ENCODE results near the gene MYOM3. TPM values are rescaled to one million over a fixed set of nuclear protein-coding genes. Genes with fewer than 3 reads are reported as not detected.

MYOM3 gene
- total and polyA plus RNA-seq, 2 of the 4 experiments (the other 2 are of a cell fraction), result 0.03 TPM; not detected in 1

- intact Hi-C loops (cut with micrococcal nuclease) (no loop called here), dilution Hi-C loops (cut with HindIII; ENCODE audit: low sequenced_read_pairs, unreplicated experiment) (no loop called here), in situ Hi-C loops (cut with MboI; ENCODE audit: low sequenced_read_pairs) (no loop called here)
- Histone ChIP-seq H4K5ac (ENCODE audit: low read depth, low read length) (no peak overlapping the region), H4K20me1 (ENCODE audit: insufficient read depth, low read length) (no peaks in the 10 kb centered on the region), H2BK5ac (ENCODE audit: low read depth, low read length, poor library complexity, severe bottlenecking) (no peak overlapping the region), H4K91ac (ENCODE audit: insufficient read depth, low read depth, low read length) (no peak overlapping the region), H2AFZ (replicated peaks; ENCODE audit: low read length, poor library complexity) (no peak overlapping the region), H3K9me3 (ENCODE audit: control insufficient read depth, insufficient read depth, low read length) (no peaks in the 10 kb centered on the region), H3K27ac (ENCODE audit: insufficient read depth, low read length) (no peak overlapping the region), H2BK20ac (ENCODE audit: low read depth, low read length) (no peak overlapping the region), H3K9me1 (ENCODE audit: insufficient read depth, low read length) (no peaks in the 10 kb centered on the region), H2BK120ac (ENCODE audit: low read depth, low read length) (no peak overlapping the region), H3K23ac (ENCODE audit: low read depth, low read length) (no peak overlapping the region), H3K4ac (ENCODE audit: low read depth, low read length) (no peak overlapping the region), H3K4me2 (ENCODE audit: low read depth, low read length) (no peak overlapping the region), H3K14ac (replicated peaks; ENCODE audit: low read depth, low read length) (no peak overlapping the region), H3K36me3 (ENCODE audit: control insufficient read depth, insufficient read depth, low read length) (no peaks in the 10 kb centered on the region), H2BK15ac (ENCODE audit: low read depth, low read length) (no peak overlapping the region), H2AK9ac (replicated peaks; ENCODE audit: low read depth, low read length, poor library complexity) (no peak overlapping the region), H3K18ac (ENCODE audit: low read depth, low read length) (no peak overlapping the region), H3K27me3 (ENCODE audit: control insufficient read depth, insufficient read depth, low read length) (peaks cover 51% of the 10 kb centered on the region), H3K79me1 (ENCODE audit: low read depth in 1 of 2, low read length in 2 of 2) (no peaks in the 10 kb centered on the region), H4K8ac (ENCODE audit: low read depth in 2 of 2, low read length in 2 of 2) (no peak overlapping the region), H3K4me1 (ENCODE audit: control insufficient read depth, insufficient read depth, low read length) (no peaks in the 10 kb centered on the region), H3K4me3 (ENCODE audit: insufficient read depth, low read depth, low read length) (no peak overlapping the region), H2AK5ac (ENCODE audit: low read depth, low read length) (no peak overlapping the region), H3K9ac (ENCODE audit: low read depth, low read length) (no peak overlapping the region), H3K56ac (ENCODE audit: extremely low read depth, insufficient read depth, low read length) (no peak overlapping the region)
- BruUV-seq (replicated peaks), result no TSS peak
- ChIA-PET POLR2A (ENCODE audit: unreplicated experiment) (no interaction called here), CTCF (no interaction called here)
- TF ChIP-seq FOS (IDR thresholded peaks at IDR 0.05; ENCODE audit: low read depth, low read length) (no peak), MXI1 (IDR thresholded peaks at IDR 0.05; ENCODE audit: borderline replicate concordance, low read depth, low read length) (no peak), RFX5 (IDR thresholded peaks at IDR 0.05; ENCODE audit: low read depth, low read length) (no peak), MAZ (IDR thresholded peaks at IDR 0.05; ENCODE audit: borderline replicate concordance, low read depth, low read length) (no peak)
- TF ChIP-seq, protein P1, sequence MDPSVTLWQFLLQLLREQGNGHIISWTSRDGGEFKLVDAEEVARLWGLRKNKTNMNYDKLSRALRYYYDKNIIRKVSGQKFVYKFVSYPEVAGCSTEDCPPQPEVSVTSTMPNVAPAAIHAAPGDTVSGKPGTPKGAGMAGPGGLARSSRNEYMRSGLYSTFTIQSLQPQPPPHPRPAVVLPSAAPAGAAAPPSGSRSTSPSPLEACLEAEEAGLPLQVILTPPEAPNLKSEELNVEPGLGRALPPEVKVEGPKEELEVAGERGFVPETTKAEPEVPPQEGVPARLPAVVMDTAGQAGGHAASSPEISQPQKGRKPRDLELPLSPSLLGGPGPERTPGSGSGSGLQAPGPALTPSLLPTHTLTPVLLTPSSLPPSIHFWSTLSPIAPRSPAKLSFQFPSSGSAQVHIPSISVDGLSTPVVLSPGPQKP (IDR thresholded peaks at IDR 0.05; ENCODE audit: borderline replicate concordance, low read depth, low read length), result no peak
- ATAC-seq (ENCODE audit: low read depth) (no peak), DNase-seq (no peak)
- WGBS, 2 experiments (ENCODE audit: extremely low coverage in 2 of 2, insufficient read length in 1 of 2), result 27% methylated on average over 3 of the region's 16 CpGs; no CpG with 5 or more reads in 1 of the 2 experiments
Measured at GRCh38 chr1:24077278-24077978, 34.5 kb downstream of the MYOM3 start.
